ENCODE results near the gene UBE2E2. TPM values are rescaled to one million over a fixed set of nuclear protein-coding genes. Genes with fewer than 3 reads are reported as not detected.

Gene UBE2E2
- polyA plus RNA-seq, 1 donor from 2014 or later: 19.8 TPM

GRCh38 chr3:23497156-23497555, 294.0 kb downstream of the UBE2E2 start:
- H3K4me2 ChIP-seq (ENCODE audit: low read length): no peak overlapping the region

GRCh38 chr3:23501201-23501802, 298.2 kb downstream of the UBE2E2 start:
- no peaks in the 10 kb centered on the region for H4K20me1 ChIP-seq (ENCODE audit: insufficient read depth)
- no peak overlapping the region for H3K27ac ChIP-seq (ENCODE audit: low read length)
- H3K4me3 ChIP-seq (ENCODE audit: low read length): no peak overlapping the region
- no peaks in the 10 kb centered on the region for H3K79me2 ChIP-seq (replicated peaks; ENCODE audit: insufficient read depth, low read length)
- H3F3A ChIP-seq (ENCODE audit: insufficient read depth, low read length, poor library complexity, severe bottlenecking): no peaks in the 10 kb centered on the region
- H3K27me3 ChIP-seq (ENCODE audit: insufficient read depth, low read depth, low read length): no peaks in the 10 kb centered on the region
- no peaks in the 10 kb centered on the region for H3K36me3 ChIP-seq (ENCODE audit: insufficient read depth, low read length)
- no peaks in the 10 kb centered on the region for H3K9me3 ChIP-seq (ENCODE audit: low read length)
- no peaks in the 10 kb centered on the region for H3K9me2 ChIP-seq (ENCODE audit: insufficient read depth, low read length)
- no peak overlapping the region for H2AFZ ChIP-seq (ENCODE audit: low read depth, low read length)
- H3K9ac ChIP-seq (ENCODE audit: low read length): no peak overlapping the region
- no peak overlapping the region for H3K4me2 ChIP-seq (ENCODE audit: low read length)
- TF ChIP-seq REST (IDR thresholded peaks at IDR 0.05; ENCODE audit: borderline replicate concordance) (no peak), RAD21 (conservative IDR thresholded peaks at IDR 0.05) (no peak), SMC3 (conservative IDR thresholded peaks at IDR 0.05; ENCODE audit: poor library complexity) (no peak), EP300 (conservative IDR thresholded peaks at IDR 0.05; ENCODE audit: poor library complexity, severe bottlenecking) (no peak), MXI1 (conservative IDR thresholded peaks at IDR 0.05; ENCODE audit: poor library complexity, severe bottlenecking) (no peak), CTCF (IDR thresholded peaks at IDR 0.05; ENCODE audit: poor library complexity, severe bottlenecking) (no peak)

More at GRCh38 chr3:23497156-23497555, 294.0 kb downstream of the UBE2E2 start:
- Histone ChIP-seq H2AFZ (ENCODE audit: low read depth, low read length) (no peak overlapping the region), H3F3A (ENCODE audit: insufficient read depth, low read length, poor library complexity, severe bottlenecking) (no peaks in the 10 kb centered on the region), H4K20me1 (ENCODE audit: insufficient read depth) (no peaks in the 10 kb centered on the region), H3K9me3 (ENCODE audit: low read length) (no peaks in the 10 kb centered on the region), H3K27me3 (ENCODE audit: insufficient read depth, low read depth, low read length) (no peaks in the 10 kb centered on the region), H3K9ac (ENCODE audit: low read length) (no peak overlapping the region), H3K79me2 (replicated peaks; ENCODE audit: insufficient read depth, low read length) (no peaks in the 10 kb centered on the region), H3K4me3 (ENCODE audit: low read length) (no peak overlapping the region), H3K36me3 (ENCODE audit: insufficient read depth, low read length) (no peaks in the 10 kb centered on the region), H3K27ac (ENCODE audit: low read length) (no peak overlapping the region), H3K9me2 (ENCODE audit: insufficient read depth, low read length) (no peaks in the 10 kb centered on the region)
- TF ChIP-seq RAD21 (conservative IDR thresholded peaks at IDR 0.05) (no peak), EZH2 (IDR thresholded peaks at IDR 0.05; ENCODE audit: borderline replicate concordance, insufficient read depth, low read length, poor library complexity, severe bottlenecking) (no peak), REST (IDR thresholded peaks at IDR 0.05; ENCODE audit: borderline replicate concordance) (no peak), EP300 (conservative IDR thresholded peaks at IDR 0.05; ENCODE audit: poor library complexity, severe bottlenecking) (no peak), MXI1 (conservative IDR thresholded peaks at IDR 0.05; ENCODE audit: poor library complexity, severe bottlenecking) (no peak), CTCF (IDR thresholded peaks at IDR 0.05; ENCODE audit: poor library complexity, severe bottlenecking) (no peak), TAF1 (IDR thresholded peaks at IDR 0.05; ENCODE audit: low read depth) (no peak)
